Thymus (tissue), 11 donors: ENCODE data around the gene MMP24OS. TPM values are rescaled to one million over a fixed set of nuclear protein-coding genes. Genes with fewer than 3 reads are reported as not detected.

Source experiments
- DNase-seq, 9 donors: peaks; one replicate each; pipeline ENCODE4 v3.0.0-alpha.2; 2013; ENCODE audit warnings: low spot score in 9 of 9, low read depth in 6 of 9, missing footprints in 1 of 9
- H3K27ac ChIP-seq, 2 donors: one replicate each; pipeline ENCODE4 v1.5.1; 2013; ENCODE audit warnings: control low read depth in 1 of 2, low read depth in 1 of 2, low read length in 1 of 2, mild to moderate bottlenecking in 1 of 2, moderate library complexity in 1 of 2
- H3K27me3 ChIP-seq, 2 donors: one replicate each; pipeline ENCODE4 v1.5.1; 2013; ENCODE audit warnings: low read length in 1 of 2; ENCODE audit not compliant: control insufficient read depth in 2 of 2, insufficient read depth in 1 of 2
- H3K36me3 ChIP-seq, 2 donors: one replicate each; pipeline ENCODE4 v1.5.1; 2013; ENCODE audit warnings: low read length in 1 of 2, mild to moderate bottlenecking in 1 of 2, moderate library complexity in 1 of 2; ENCODE audit not compliant: control insufficient read depth in 2 of 2, insufficient read depth in 2 of 2
- H3K4me1 ChIP-seq, 2 donors: one replicate each; pipeline ENCODE4 v1.5.1; 2013; ENCODE audit warnings: low read length in 2 of 2; ENCODE audit not compliant: control insufficient read depth in 2 of 2, insufficient read depth in 2 of 2
- H3K4me3 ChIP-seq, 2 donors: one replicate each; pipeline ENCODE4 v1.5.1; 2013; ENCODE audit warnings: low read length in 2 of 2, control low read depth in 1 of 2, mild to moderate bottlenecking in 1 of 2
- H3K9me3 ChIP-seq, 2 donors: one replicate each; pipeline ENCODE4 v1.5.1; 2013; ENCODE audit warnings: low read length in 1 of 2, mild to moderate bottlenecking in 1 of 2; ENCODE audit not compliant: control insufficient read depth in 2 of 2, insufficient read depth in 1 of 2
- WGBS: extraction: QIAGEN DNeasy Blood & Tissue Kit; methylation state at CpG from one replicate; pipeline ENCODE4 v1.1.7; 2013; 5-methylcytosine and 5-hydroxymethylcytosine counted together
- polyA plus RNA-seq: library from polyadenylated mRNA; stranded (reverse); fragments of 200-250 nt; gene quantifications from one replicate; pipeline ENCODE4 v1.2.3, GENCODE V29; 2013
- total RNA-seq: library from RNA; stranded (reverse); fragments of 120-200 nt; gene quantifications from one replicate; pipeline ENCODE4 v1.2.4, GENCODE V29; 2013
- donor health status: healthy.

MMP24OS gene
- total and polyA plus RNA-seq, 2 donors: 14.3 to 32.0 TPM

DNA sequence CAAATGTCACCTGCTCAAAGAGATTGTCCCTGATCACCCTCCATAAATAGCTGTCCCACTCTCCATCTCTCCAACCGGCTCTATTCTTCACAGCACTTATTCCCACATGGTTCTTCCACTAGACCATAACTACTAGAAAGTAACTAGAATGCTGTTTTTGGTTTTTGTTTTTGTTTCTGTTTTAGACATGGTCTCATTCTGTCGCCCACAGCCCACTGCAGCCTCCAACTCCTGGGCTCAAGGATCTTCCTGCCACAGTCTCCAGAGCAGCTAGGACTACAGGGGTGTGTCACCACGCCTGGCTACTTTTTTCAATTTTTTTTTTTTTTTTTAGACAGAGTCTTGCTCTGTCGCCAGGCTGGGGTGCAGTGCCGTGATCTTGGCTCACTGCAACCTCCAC lies 39.2 kb downstream of the MMP24OS start:
- no peaks in the 10 kb centered on the region for H3K9me3 ChIP-seq
- no peak overlapping the region for H3K27ac ChIP-seq
- no peaks in the 10 kb centered on the region for H3K4me1 ChIP-seq

DNA sequence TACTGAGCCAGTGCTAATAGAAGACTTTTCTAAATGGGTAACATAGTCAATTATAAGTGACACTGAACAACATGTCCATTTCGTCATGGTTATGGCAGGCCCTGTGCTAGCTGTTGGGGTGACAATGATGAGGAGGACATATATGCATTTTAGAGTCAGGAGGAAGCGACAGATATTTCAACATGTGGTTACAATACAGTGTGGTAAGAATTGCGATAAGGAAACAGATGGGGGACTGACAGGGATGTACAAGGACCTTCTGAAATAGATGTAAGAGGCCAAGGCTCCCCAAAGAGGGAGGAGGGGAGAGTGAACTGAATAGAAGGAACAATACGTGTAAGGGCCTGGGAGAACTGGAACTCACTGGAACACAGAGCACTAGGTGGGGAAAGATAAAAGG lies 39.8 kb downstream of the MMP24OS start:
- WGBS: 62% methylated on average over 4 of the region's 4 CpGs
- no peak overlapping the region for H3K4me3 ChIP-seq

More for the DNA sequence above, 39.2 kb downstream of the MMP24OS start:
- Histone ChIP-seq H3K36me3 (no peaks in the 10 kb centered on the region), H3K4me3 (no peak overlapping the region), H3K27me3 (no peaks in the 10 kb centered on the region)
- 90% methylated on average over 5 of the region's 5 CpGs for WGBS
- no peak for DNase-seq

DNA sequence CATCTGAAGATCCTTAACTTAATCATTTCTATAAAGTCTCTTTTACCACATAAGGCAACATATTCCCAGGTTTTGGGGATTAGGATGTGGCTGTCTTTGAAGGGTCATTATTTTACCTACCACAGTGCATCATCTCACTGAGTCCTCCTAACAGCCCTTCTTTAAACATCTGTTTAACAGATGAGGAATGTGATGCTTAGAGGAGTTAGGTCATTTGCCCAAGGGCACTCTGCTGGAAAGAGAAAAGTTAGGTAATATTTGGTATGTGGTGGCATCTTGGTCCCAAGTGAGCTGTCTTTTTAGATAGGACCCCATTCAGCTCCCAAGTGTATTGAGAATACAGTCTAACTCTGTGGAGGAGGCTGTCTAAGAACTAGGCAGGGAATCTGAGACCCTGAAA lies 40.4 kb downstream of the MMP24OS start:
- Histone ChIP-seq H3K27ac (no peak overlapping the region), H3K27me3 (no peaks in the 10 kb centered on the region), H3K4me1 (no peaks in the 10 kb centered on the region), H3K36me3 (no peaks in the 10 kb centered on the region), H3K4me3 (no peak overlapping the region), H3K9me3 (no peaks in the 10 kb centered on the region)
- no peak for DNase-seq

More for the DNA sequence above, 39.8 kb downstream of the MMP24OS start:
- Histone ChIP-seq H3K4me1 (no peaks in the 10 kb centered on the region), H3K36me3 (no peaks in the 10 kb centered on the region), H3K27ac (no peak overlapping the region), H3K9me3 (no peaks in the 10 kb centered on the region), H3K27me3 (no peaks in the 10 kb centered on the region)
- no peak for DNase-seq

DNA sequence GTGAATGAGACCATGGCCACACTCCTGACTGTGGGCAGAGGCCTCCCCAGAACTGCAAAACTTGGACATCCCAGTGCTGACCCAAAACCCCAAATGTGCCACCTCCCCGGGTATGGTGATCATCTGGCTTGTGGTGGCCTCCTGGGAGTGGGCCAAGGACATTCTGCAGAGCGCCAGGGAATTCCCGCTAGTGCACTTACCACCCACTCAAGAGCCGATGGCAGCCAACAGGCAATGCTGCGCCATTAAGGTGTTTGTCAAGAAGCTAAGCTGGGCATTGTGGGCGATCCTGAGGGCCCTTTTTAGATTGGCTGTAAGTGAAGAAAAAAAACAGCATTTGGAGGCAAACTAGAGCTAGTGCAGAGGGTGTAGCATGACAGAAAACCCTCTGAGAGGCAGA lies 42.0 kb downstream of the MMP24OS start:
- Histone ChIP-seq H3K27me3 (no peaks in the 10 kb centered on the region), H3K36me3 (no peaks in the 10 kb centered on the region), H3K4me3 (no peak overlapping the region), H3K4me1 (no peaks in the 10 kb centered on the region), H3K27ac (no peak overlapping the region), H3K9me3 (no peaks in the 10 kb centered on the region)
- WGBS: 97% methylated on average over 6 of the region's 6 CpGs
- DNase-seq: no peak

DNA sequence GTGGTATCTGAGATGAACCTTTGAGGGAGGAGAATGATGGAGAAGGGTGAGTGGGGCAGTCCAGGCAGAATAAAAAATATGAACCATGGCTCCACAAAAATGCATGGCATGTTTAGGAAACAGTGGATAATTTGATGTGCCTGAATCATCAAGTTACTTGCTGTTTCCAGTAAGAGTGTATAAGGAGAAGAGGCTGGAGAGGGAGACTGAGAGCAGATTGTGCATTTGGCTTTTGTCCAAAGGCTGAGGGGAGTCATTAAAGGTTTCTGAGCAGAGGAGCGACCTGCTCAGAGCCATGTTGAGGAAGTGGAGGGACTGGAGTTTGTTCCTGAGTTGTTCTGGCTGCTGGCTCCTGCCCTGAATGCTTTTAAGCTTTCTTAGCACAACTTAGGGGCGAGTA lies 45.3 kb downstream of the MMP24OS start:
- WGBS: 90% methylated on average over 2 of the region's 2 CpGs
- Histone ChIP-seq H3K9me3 (no peaks in the 10 kb centered on the region), H3K27ac (no peak overlapping the region), H3K36me3 (no peaks in the 10 kb centered on the region), H3K4me3 (no peak overlapping the region), H3K4me1 (no peaks in the 10 kb centered on the region), H3K27me3 (peaks cover 13 to 19% of the 10 kb centered on the region in 2 donors)
- DNase-seq: no peak

DNA sequence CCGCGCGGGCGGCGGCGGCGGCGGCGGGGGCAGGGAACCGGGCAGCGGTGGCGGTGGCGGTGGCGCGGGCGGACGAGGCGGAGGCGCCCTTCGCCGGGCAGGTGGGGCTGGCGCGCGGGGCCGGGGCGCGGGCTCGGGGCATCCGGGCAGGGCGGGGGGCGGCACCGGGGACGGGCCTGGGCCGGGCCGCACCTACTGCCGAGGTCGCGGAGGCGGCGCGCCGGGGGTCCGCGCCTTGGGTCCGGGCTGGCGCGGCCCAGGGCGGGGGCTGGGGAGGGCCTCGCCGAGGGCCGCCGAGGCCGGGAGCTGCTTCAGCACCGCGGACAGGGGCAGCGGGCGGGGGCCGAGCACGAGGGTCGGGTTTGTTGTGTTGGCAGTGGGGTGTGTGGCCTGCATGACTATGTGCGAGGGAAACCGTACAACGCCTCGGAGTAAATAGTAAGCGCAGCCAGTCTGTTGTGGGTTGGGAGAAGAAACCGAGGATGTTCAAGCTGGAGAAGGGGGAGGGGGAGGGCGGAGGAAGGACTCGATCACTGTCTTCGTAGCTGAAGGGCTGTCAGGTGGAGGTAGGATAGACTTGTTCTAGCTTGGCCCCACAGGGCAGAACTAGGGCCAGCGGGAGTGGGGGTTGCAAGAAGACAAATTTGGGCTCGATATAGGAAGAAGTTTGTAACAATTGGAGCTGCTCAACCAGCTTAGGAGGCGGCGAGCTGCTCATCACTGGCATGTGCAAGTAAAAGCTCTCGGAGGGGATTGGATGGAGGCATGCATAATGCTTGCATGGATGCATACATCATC lies 50.8 kb downstream of the MMP24OS start:
- DNase-seq: peak in 6 of 9 donors; percentile 18 to 60 (median 48)
- peaks cover 29 to 55% of the 10 kb centered on the region in 2 donors for H3K27me3 ChIP-seq
- peaks cover 0 to 8% of the 10 kb centered on the region in 2 donors for H3K4me1 ChIP-seq
- no peak overlapping the region for H3K27ac ChIP-seq
- H3K4me3 ChIP-seq: peak overlapping the region in 1 of 2 donors; percentile 44
- WGBS: 10% methylated on average over 74 of the region's 74 CpGs
- H3K9me3 ChIP-seq: no peaks in the 10 kb centered on the region
- H3K36me3 ChIP-seq: no peaks in the 10 kb centered on the region

Other genes with a start within 250 kb of the MMP24OS start
- 24.6 TPM for gene TRPC4AP, start 185.3 kb downstream of the MMP24OS start, total RNA-seq
- 57.3 TPM for gene TRPC4AP, start 185.3 kb downstream of the MMP24OS start, polyA plus RNA-seq
- gene EDEM2, start 130.8 kb downstream of the MMP24OS start, total RNA-seq: 15.5 TPM
- 18.4 TPM for gene EDEM2, start 130.8 kb downstream of the MMP24OS start, polyA plus RNA-seq
- 4.6 TPM for gene PROCR, start 106.0 kb downstream of the MMP24OS start, total RNA-seq
- gene PROCR, start 106.0 kb downstream of the MMP24OS start, polyA plus RNA-seq: 7.8 TPM
- 0.05 TPM for gene MMP24, start 51.4 kb downstream of the MMP24OS start, total RNA-seq
- gene MMP24, start 51.4 kb downstream of the MMP24OS start, polyA plus RNA-seq: 0.11 TPM
- gene EIF6, start 6.7 kb upstream of the MMP24OS start, total RNA-seq: 115 TPM
- gene EIF6, start 6.7 kb upstream of the MMP24OS start, polyA plus RNA-seq: 88.6 TPM
- gene FAM83C, start 14.3 kb upstream of the MMP24OS start, total RNA-seq: under 0.01 TPM
- gene FAM83C, start 14.3 kb upstream of the MMP24OS start, polyA plus RNA-seq: 0.14 TPM
- 29.0 TPM for gene UQCC1, start 133.9 kb upstream of the MMP24OS start, total RNA-seq
- gene UQCC1, start 133.9 kb upstream of the MMP24OS start, polyA plus RNA-seq: 31.3 TPM
- 0.24 TPM for gene GDF5, start 160.1 kb upstream of the MMP24OS start, total RNA-seq
- gene GDF5, start 160.1 kb upstream of the MMP24OS start, polyA plus RNA-seq: 0.32 TPM
- 17.6 TPM for gene CEP250, start 177.5 kb upstream of the MMP24OS start, total RNA-seq
- gene CEP250, start 177.5 kb upstream of the MMP24OS start, polyA plus RNA-seq: 12.5 TPM